ENCODE measurements around the gene CCDC86.

The CCDC86 gene

DNA sequence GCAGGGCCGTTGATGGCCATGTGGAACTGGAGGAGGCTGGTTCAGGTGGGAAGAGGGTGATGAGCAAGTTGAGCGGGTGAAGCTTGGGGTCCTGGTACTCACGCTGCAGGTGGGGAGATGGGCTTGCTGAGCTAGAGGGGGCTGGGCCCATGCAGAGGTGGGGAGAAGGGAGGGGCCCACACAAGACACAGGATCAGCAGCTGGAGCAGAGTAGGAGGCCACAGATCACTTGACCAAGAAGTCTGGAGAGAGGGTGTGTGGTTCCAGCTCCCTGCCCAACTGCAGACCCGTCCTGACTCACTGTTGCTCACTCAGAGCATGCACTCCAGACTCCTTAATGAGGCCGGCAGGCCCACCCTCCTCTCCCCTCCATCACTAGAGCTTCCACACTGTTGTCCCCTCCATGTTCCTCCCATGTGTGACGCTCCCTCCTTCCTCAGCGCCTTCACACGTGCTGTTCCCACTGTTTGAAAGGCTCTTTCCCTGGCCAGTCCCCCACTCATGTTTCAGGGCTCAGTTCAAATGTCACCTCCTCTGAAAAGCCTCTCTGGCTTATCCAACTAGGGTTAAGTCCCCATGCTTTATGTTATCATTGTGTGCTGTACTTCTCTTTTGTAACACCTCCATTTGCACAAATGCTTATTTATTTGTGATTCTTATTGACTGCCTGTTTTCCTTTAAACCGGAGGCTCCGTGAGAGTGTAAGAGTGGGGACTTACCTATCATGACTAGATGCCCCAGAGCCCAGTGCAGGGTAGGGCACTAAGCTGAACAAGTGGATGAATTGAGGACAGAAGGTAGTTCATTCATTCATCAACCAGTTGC is 2.3 kb downstream of the CCDC86 start:
- peak overlapping the region; percentile 93 for H3K4me3 Mint-ChIP-seq
- H3K9me3 Mint-ChIP-seq, result no peaks in the 10 kb centered on the region
- H3K27ac Mint-ChIP-seq, result peak overlapping the region; percentile 93
- DNase-seq (ENCODE audit: low spot score in 2 of 2), result no peak
- ATAC-seq, result no peak
- peaks cover 67% of the 10 kb centered on the region for H3K36me3 Mint-ChIP-seq
- peaks cover 60% of the 10 kb centered on the region for H3K4me1 Mint-ChIP-seq

DNA sequence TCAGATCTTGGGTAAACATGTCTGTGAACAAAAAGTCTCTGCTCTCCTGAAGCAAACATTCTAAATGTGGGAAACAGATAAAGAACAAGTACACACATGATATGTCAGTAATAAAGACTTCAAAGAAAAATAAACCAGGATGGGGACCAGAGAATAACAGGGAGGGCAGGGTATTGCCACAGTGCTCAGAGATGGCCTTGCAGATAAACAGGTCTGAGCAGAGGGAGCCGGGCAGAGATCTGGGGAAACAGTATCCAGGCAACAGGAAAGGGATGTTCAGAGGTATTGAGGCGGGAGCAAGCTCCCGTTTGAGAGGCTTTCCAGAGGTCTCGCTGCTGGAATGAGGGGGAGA is 2.9 kb downstream of the CCDC86 start:
- DNase-seq (ENCODE audit: low spot score in 2 of 2) (no peak), ATAC-seq (no peak)
- Mint-ChIP-seq H3K4me3 (peak overlapping the region; percentile 93), H3K27ac (peak overlapping the region; percentile 93), H3K9me3 (no peaks in the 10 kb centered on the region), H3K36me3 (peaks cover 69% of the 10 kb centered on the region), H3K4me1 (peaks cover 60% of the 10 kb centered on the region)

GRCh38 chr11:60845338-60845737 is 3.4 kb downstream of the CCDC86 start:
- ATAC-seq (no peak), DNase-seq (ENCODE audit: low spot score in 2 of 2) (no peak)
- Mint-ChIP-seq H3K9me3 (no peaks in the 10 kb centered on the region), H3K27ac (peak overlapping the region; percentile 93), H3K4me1 (peaks cover 58% of the 10 kb centered on the region), H3K36me3 (peaks cover 74% of the 10 kb centered on the region), H3K4me3 (peak overlapping the region; percentile 93)

GRCh38 chr11:60847281-60847680 is 5.4 kb downstream of the CCDC86 start:
- ATAC-seq (no peak), DNase-seq (ENCODE audit: low spot score in 2 of 2) (no peak)
- Mint-ChIP-seq H3K36me3 (peaks cover 80% of the 10 kb centered on the region), H3K9me3 (no peaks in the 10 kb centered on the region), H3K4me1 (peaks cover 42% of the 10 kb centered on the region), H3K4me3 (no peak overlapping the region), H3K27ac (no peak overlapping the region)

DNA sequence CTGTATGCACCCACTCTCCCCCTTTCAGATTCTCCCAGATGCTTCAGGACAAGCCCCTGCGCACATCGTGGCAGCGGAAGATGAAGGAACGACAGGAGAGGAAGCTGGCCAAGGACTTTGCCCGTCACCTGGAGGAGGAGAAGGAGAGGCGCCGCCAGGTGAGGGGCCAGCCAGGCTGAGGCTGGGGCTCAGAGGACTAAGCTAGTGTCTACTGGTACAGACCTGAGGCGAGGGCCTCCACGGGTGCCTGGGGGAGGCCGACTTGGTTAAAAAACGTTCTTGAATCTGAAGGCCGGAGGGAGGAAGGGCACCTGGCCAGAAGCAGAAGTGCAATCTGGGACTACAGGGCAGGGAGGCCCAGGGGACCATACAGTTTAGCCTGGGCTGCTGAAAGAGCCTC is 6.0 kb downstream of the CCDC86 start:
- Mint-ChIP-seq H3K9me3 (no peaks in the 10 kb centered on the region), H3K4me1 (peaks cover 38% of the 10 kb centered on the region)

GRCh38 chr11:60848714-60849151 is 6.8 kb downstream of the CCDC86 start:
- no peak for DNase-seq (ENCODE audit: low spot score in 2 of 2)
- Mint-ChIP-seq H3K27ac (peak overlapping the region; percentile 45), H3K4me1 (peaks cover 29% of the 10 kb centered on the region), H3K36me3 (peaks cover 77% of the 10 kb centered on the region), H3K9me3 (no peaks in the 10 kb centered on the region), H3K4me3 (no peak overlapping the region)
- no peak for ATAC-seq

More for the DNA sequence above, 6.0 kb downstream of the CCDC86 start:
- ATAC-seq, result no peak
- Mint-ChIP-seq H3K27ac (no peak overlapping the region), H3K4me3 (no peak overlapping the region), H3K36me3 (peaks cover 81% of the 10 kb centered on the region)
- DNase-seq (ENCODE audit: low spot score in 2 of 2), result no peak

- H3K9me3 Mint-ChIP-seq, result no peaks in the 10 kb centered on the region
- DNase-seq (ENCODE audit: low spot score in 2 of 2) (no peak), ATAC-seq (no peak)
- H3K36me3 Mint-ChIP-seq, result peaks cover 69% of the 10 kb centered on the region
- H3K4me1 Mint-ChIP-seq, result peaks cover 18% of the 10 kb centered on the region
- H3K27ac Mint-ChIP-seq, result no peak overlapping the region
- H3K4me3 Mint-ChIP-seq, result no peak overlapping the region
Observed at GRCh38 chr11:60849641-60850520, 8.0 kb downstream of the CCDC86 start.

- no peak overlapping the region for H3K27ac Mint-ChIP-seq
- ATAC-seq, result no peak
- peaks cover 54% of the 10 kb centered on the region for H3K36me3 Mint-ChIP-seq
Observed at GRCh38 chr11:60851327-60852104, 9.6 kb downstream of the CCDC86 start.

DNA sequence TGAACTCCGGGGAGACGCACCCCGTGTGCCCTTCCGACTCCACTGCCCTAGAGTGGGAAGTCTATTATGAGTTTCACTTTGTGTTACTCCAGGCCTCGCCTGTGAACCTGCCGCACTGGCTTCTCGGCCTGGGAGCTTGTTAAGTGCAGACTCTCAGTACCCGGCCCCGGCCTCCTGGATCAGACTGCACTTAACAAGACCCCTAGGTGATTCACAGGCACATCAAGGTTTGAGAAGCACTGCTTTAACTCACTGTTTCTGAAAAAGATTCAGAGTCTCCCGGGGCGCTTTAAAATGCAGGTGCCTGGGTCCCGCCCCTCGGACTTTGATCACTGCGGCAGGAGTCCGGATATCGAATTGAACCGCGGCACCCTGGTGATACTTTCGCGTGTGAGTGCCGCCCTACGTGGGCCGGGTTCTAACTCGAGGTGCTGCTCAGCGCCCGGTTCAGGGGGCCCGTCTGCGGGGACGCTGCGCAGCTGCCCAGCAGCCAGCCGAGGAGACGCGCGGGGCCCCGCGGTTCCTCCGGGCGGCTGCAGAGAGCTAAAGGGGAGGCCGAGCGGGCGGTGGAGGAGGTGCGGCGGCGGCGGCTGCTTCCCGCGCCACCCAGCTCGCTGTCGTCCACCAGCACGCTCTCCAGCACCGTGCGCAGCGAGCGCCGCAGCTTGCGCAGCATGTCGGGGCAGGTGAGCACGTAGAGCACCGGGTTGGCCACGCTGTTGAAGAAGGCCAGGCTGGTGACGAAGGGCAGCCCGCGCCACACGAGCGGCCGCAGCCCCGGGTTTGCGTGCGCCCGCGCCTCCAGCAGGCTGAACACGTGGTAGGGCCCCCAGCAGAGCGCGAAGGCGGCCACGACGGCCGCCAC is 10.4 kb downstream of the CCDC86 start:
- H3K36me3 Mint-ChIP-seq, result peaks cover 46% of the 10 kb centered on the region
- ATAC-seq (no peak), DNase-seq (ENCODE audit: low spot score in 2 of 2) (no peak)
- H3K4me1 Mint-ChIP-seq, result peaks cover 5% of the 10 kb centered on the region
- no peak overlapping the region for H3K4me3 Mint-ChIP-seq
- H3K9me3 Mint-ChIP-seq, result no peaks in the 10 kb centered on the region
- no peak overlapping the region for H3K27ac Mint-ChIP-seq

More at GRCh38 chr11:60851327-60852104, 9.6 kb downstream of the CCDC86 start:
- DNase-seq (ENCODE audit: low spot score in 2 of 2), result no peak
- Mint-ChIP-seq H3K4me3 (no peak overlapping the region), H3K4me1 (peaks cover 5% of the 10 kb centered on the region), H3K9me3 (no peaks in the 10 kb centered on the region)

- H3K27ac Mint-ChIP-seq, result no peak overlapping the region
- H3K9me3 Mint-ChIP-seq, result no peaks in the 10 kb centered on the region
- DNase-seq (ENCODE audit: low spot score in 2 of 2) (no peak), ATAC-seq (no peak)
- peaks cover 14% of the 10 kb centered on the region for H3K4me1 Mint-ChIP-seq
- no peak overlapping the region for H3K4me3 Mint-ChIP-seq
- H3K36me3 Mint-ChIP-seq, result peaks cover 37% of the 10 kb centered on the region
Observed at GRCh38 chr11:60852982-60853950, 11.4 kb downstream of the CCDC86 start.

GRCh38 chr11:60854140-60854846 is 12.4 kb downstream of the CCDC86 start:
- no peak for ATAC-seq
- no peak for DNase-seq (ENCODE audit: low spot score in 2 of 2)
- Mint-ChIP-seq H3K4me3 (no peak overlapping the region), H3K27ac (no peak overlapping the region), H3K4me1 (peaks cover 19% of the 10 kb centered on the region), H3K36me3 (peaks cover 26% of the 10 kb centered on the region), H3K9me3 (no peaks in the 10 kb centered on the region)

GRCh38 chr11:60854847-60855725 is 13.2 kb downstream of the CCDC86 start:
- no peak overlapping the region for H3K4me3 Mint-ChIP-seq
- H3K27ac Mint-ChIP-seq, result no peak overlapping the region
- ATAC-seq (no peak), DNase-seq (ENCODE audit: low spot score in 2 of 2) (no peak)
- no peaks in the 10 kb centered on the region for H3K9me3 Mint-ChIP-seq
- peaks cover 20% of the 10 kb centered on the region for H3K4me1 Mint-ChIP-seq
- H3K36me3 Mint-ChIP-seq, result peaks cover 22% of the 10 kb centered on the region
